GM18526 (cell line): ENCODE results near the gene TINCR.

Source experiments
- POLR2A ChIP-seq: IDR thresholded peaks from 3 replicates; pipeline ENCODE4 v1.6.1; 2011; ENCODE audit not compliant: insufficient read length; ENCODE audit errors: extremely low read depth

Gene TINCR

GRCh38 chr19:5514001-5514400, 53.8 kb downstream of the TINCR start:
- no peak for TF ChIP-seq POLR2A

GRCh38 chr19:5512715-5513114, 55.0 kb downstream of the TINCR start:
- TF ChIP-seq POLR2A = no peak
